ENCODE measurements around the gene PPP1R16B. TPM values are rescaled to one million over a fixed set of nuclear protein-coding genes. Genes with fewer than 3 reads are reported as not detected.

Gene PPP1R16B
- total and polyA plus RNA-seq, 9 donors, result 4.0 to 5.9 (median 5.1) TPM

Other genes starting within 250 kb of the PPP1R16B start
- gene ADIG, start 224.5 kb upstream of the PPP1R16B start, total RNA-seq, result not detected
- not detected for gene ADIG, start 224.5 kb upstream of the PPP1R16B start, polyA plus RNA-seq (ENCODE audit: insufficient read depth in 1 of 8, insufficient read length in 8 of 8, low replicate concordance in 1 of 8)
- gene ARHGAP40, start 203.9 kb upstream of the PPP1R16B start, total RNA-seq, result under 0.01 TPM
- gene ARHGAP40, start 203.9 kb upstream of the PPP1R16B start, polyA plus RNA-seq (ENCODE audit: insufficient read depth in 1 of 8, insufficient read length in 8 of 8, low replicate concordance in 1 of 8), result under 1 TPM in 4 of 8 donors, not detected in 4; 0.08 to 0.86 (median 0.21) TPM
- not detected for gene SLC32A1, start 81.2 kb upstream of the PPP1R16B start, total RNA-seq
- under 1 TPM in 2 of 8 donors, not detected in 6; 0.04 to 0.05 TPM for gene SLC32A1, start 81.2 kb upstream of the PPP1R16B start, polyA plus RNA-seq (ENCODE audit: insufficient read depth in 1 of 8, insufficient read length in 8 of 8, low replicate concordance in 1 of 8)
- gene ACTR5, start 57.2 kb upstream of the PPP1R16B start, total RNA-seq, result 6.3 TPM
- 1 to 10 TPM; 5.3 to 6.7 (median 6.0) TPM for gene ACTR5, start 57.2 kb upstream of the PPP1R16B start, polyA plus RNA-seq (ENCODE audit: insufficient read depth in 1 of 8, insufficient read length in 8 of 8, low replicate concordance in 1 of 8)
- gene FAM83D, start 120.7 kb downstream of the PPP1R16B start, total RNA-seq, result 5.7 TPM
- gene FAM83D, start 120.7 kb downstream of the PPP1R16B start, polyA plus RNA-seq (ENCODE audit: insufficient read depth in 1 of 8, insufficient read length in 8 of 8, low replicate concordance in 1 of 8), result 10 to 100 TPM in 3 of 8 donors, 1 to 10 TPM in 5; 6.4 to 13.0 (median 9.5) TPM
- gene DHX35, start 156.6 kb downstream of the PPP1R16B start, total RNA-seq, result 10.1 TPM
- 1 to 10 TPM; 7.6 to 9.8 (median 9.2) TPM for gene DHX35, start 156.6 kb downstream of the PPP1R16B start, polyA plus RNA-seq (ENCODE audit: insufficient read depth in 1 of 8, insufficient read length in 8 of 8, low replicate concordance in 1 of 8)

Data from muscle of leg (tissue), 9 donors.